K562 (cell line): Measurements from ENCODE around the gene QPCT. TPM values are rescaled to one million over a fixed set of nuclear protein-coding genes. Genes with fewer than 3 reads are reported as not detected.

ENCODE experiments used
- ATAC-seq: fragments of 200-7000 bp; cut with Tn5 transposase; 3 replicates; pipeline ENCODE4 v1.9.1; 2020; ENCODE audit warnings: moderate library complexity
- BruUV-seq: library from RNA; stranded (reverse); fragments of 400-500 nt; replicated peaks from 2 replicates; lab custom pipeline; 2021; lab: Mats Ljungman, UMichigan
- CTCF ChIA-PET: fragments of 300-600 bp; formaldehyde crosslinking; extraction: SDS; loops from one replicate; lab custom pipeline; 2021; ENCODE audit warnings: low intra/inter-chr PET ratio; lab: Yijun Ruan, JAX
- POLR2A ChIA-PET: fragments of 300-600, 350-650 bp; sonication (Branson Sonifier 250); formaldehyde crosslinking; extraction: SDS; loops from one replicate; lab custom pipeline; 2021; ENCODE audit warnings: antibody characterized with exemption, inconsistent platforms; lab: Yijun Ruan, JAX
- DNase-seq, 4 experiments: peaks; one replicate each; pipeline versions ENCODE4 v3.0.0 to v3.0.0-alpha.2; 2011 to 2018; ENCODE audit warnings: low spot score in 3 of 4, mixed read lengths in 3 of 4; ENCODE audit errors: extremely low read depth in 1 of 4
- FAIRE-seq: peaks from 2 replicates; lab custom pipeline; 2011; peaks lifted over from hg19 to GRCh38; lab: Jason Lieb, UNC
- H2AFZ ChIP-seq: 2 replicates; pipeline ENCODE4 v1.6.0; 2011; ENCODE audit warnings: low read depth, low read length, control low read depth, inconsistent platforms
- H3K27ac ChIP-seq: fragments of 200-600 bp; 3 replicates; pipeline ENCODE4 v1.8.0; 2011; ENCODE audit warnings: low read depth, mild to moderate bottlenecking, control low read depth, inconsistent platforms, low read length, moderate library complexity, mixed read lengths; ENCODE audit errors: extremely low read depth
- H3K27me3 ChIP-seq, 2 experiments: fragments of 300-600 bp in 1 of 2; 2 replicates in 1 of 2; 3 replicates in 1 of 2; pipeline versions ENCODE4 v1.6.0 to v1.8.0; 2011; ENCODE audit warnings: inconsistent platforms in 2 of 2, low read length in 2 of 2, mild to moderate bottlenecking in 1 of 2, mixed read lengths in 1 of 2, moderate library complexity in 1 of 2; ENCODE audit not compliant: control insufficient read depth in 2 of 2, insufficient read depth in 2 of 2
- H3K36me3 ChIP-seq: fragments of 300-600 bp; 3 replicates; pipeline ENCODE4 v1.8.0; 2011; ENCODE audit warnings: mild to moderate bottlenecking, low read length, inconsistent platforms; ENCODE audit not compliant: control insufficient read depth, insufficient read depth
- H3K4me1 ChIP-seq, 2 experiments: fragments of 200-600 bp in 1 of 2; replicated peaks in 1 of 2; 2 replicates in 1 of 2; 3 replicates in 1 of 2; pipeline versions ENCODE4 v1.5.1 to v1.8.0; 2011; ENCODE audit warnings: inconsistent platforms in 2 of 2, low read length in 2 of 2, mild to moderate bottlenecking in 1 of 2, mixed read lengths in 1 of 2, moderate library complexity in 1 of 2; ENCODE audit not compliant: control insufficient read depth in 2 of 2, insufficient read depth in 2 of 2
- H3K4me2 ChIP-seq: 2 replicates; pipeline ENCODE4 v1.6.1; 2011; ENCODE audit warnings: low read length, control low read depth, inconsistent platforms, mixed read lengths; ENCODE audit not compliant: insufficient read depth
- H3K4me3 ChIP-seq: fragments of 200-600 bp; sonication (generic), shearing (Covaris generic); 2 replicates; pipeline ENCODE4 v1.5.1; 2016; ENCODE audit warnings: control low read depth, inconsistent platforms
- H3K79me2 ChIP-seq: fragments of 200-600 bp; 3 replicates; pipeline ENCODE4 v1.8.0; 2011; ENCODE audit warnings: low read length, inconsistent platforms; ENCODE audit not compliant: control insufficient read depth, insufficient read depth
- H3K9ac ChIP-seq, 2 experiments: 2 replicates each; pipeline versions ENCODE4 v1.6.0 to v1.6.1; 2011; ENCODE audit warnings: low read depth in 2 of 2, low read length in 2 of 2, control low read depth in 1 of 2, inconsistent platforms in 1 of 2, mild to moderate bottlenecking in 1 of 2, mixed read lengths in 1 of 2; ENCODE audit not compliant: insufficient read depth in 1 of 2
- H3K9me1 ChIP-seq: one replicate; pipeline ENCODE4 v1.6.0; 2011; ENCODE audit warnings: inconsistent platforms, mild to moderate bottlenecking, low read length, moderate library complexity; ENCODE audit not compliant: control insufficient read depth, insufficient read depth
- H3K9me3 ChIP-seq: replicated peaks from 2 replicates; pipeline ENCODE4 v1.5.1; 2011; ENCODE audit warnings: low read depth, low read length, inconsistent platforms; ENCODE audit not compliant: control insufficient read depth, insufficient read depth
- H4K20me1 ChIP-seq: replicated peaks from 2 replicates; pipeline ENCODE4 v1.6.1; 2011; ENCODE audit warnings: low read length, inconsistent platforms, mixed read lengths; ENCODE audit not compliant: control insufficient read depth, insufficient read depth
- FOXP1 ChIP-seq: sonication (generic); formaldehyde crosslinking; IDR thresholded peaks from 2 replicates; pipeline ENCODE4 v1.8.0; 2022; ENCODE audit warnings: mild to moderate bottlenecking, missing genetic modification reagents
- GMEB1 ChIP-seq: fragments of 250-450 bp; sonication (Bioruptor Pico); IDR thresholded peaks from 2 replicates; pipeline ENCODE4 v1.4.0; 2020; ENCODE audit warnings: mild to moderate bottlenecking
- MCM2 ChIP-seq: fragments of 450-650 bp; IDR thresholded peaks from 2 replicates; pipeline ENCODE4 v1.6.1; 2017; ENCODE audit warnings: low read depth, mild to moderate bottlenecking
- WGBS: fragments of 100-300 bp; shearing (Covaris generic); methylation state at CpG from one replicate; pipeline ENCODE4 v1.1.6; 2016; ENCODE audit warnings: low coverage, mixed read lengths; ENCODE audit not compliant: insufficient coverage; ENCODE audit errors: missing lambda C conversion rate; 5-methylcytosine and 5-hydroxymethylcytosine counted together
- in situ Hi-C: fragments of 300-500 bp; cut with MboI; formaldehyde crosslinking; loops from 4 replicates; pipeline ENCODE4 v1.15.0; 2018; ENCODE audit warnings: inconsistent platforms, mixed read lengths
- intact Hi-C: fragments of 100-400 bp; cut with micrococcal nuclease; formaldehyde crosslinking; loops from 2 replicates; pipeline ENCODE4 v1.14.2; 2022
- polyA plus RNA-seq, 8 experiments: library from polyadenylated mRNA; depleted of rRNA in 4 of 8; stranded (reverse) in 5 of 8; unstranded in 3 of 8; fragments of >200 nt; fragmentation: Nextera tagmentation in 2 of 8; fragmentation: Illumina TruSeq in 1 of 8; extraction: Ambion mirVana in 2 of 8; extraction: Trizol in 1 of 8; gene quantifications; 2 replicates each; pipeline versions ENCODE4 v1.2.1 to v1.2.3, GENCODE V29; 2011 to 2014; ENCODE audit warnings: inconsistent platforms in 1 of 8, missing spikeins in 1 of 8
- total RNA-seq, 7 experiments: library from RNA; depleted of rRNA in 6 of 7; stranded (reverse); fragments of >200 nt in 6 of 7; fragmentation: Illumina TruSeq in 2 of 7; extraction: Trizol in 2 of 7; gene quantifications; 2 replicates each; pipeline versions ENCODE4 v1.2.1 to v1.2.3, GENCODE V29; 2011 to 2021; ENCODE audit warnings: low replicate concordance in 1 of 7

QPCT gene
- total and polyA plus RNA-seq, 9 of the 15 experiments (the other 6 are each of a cell fraction or from before 2014, with no cell fraction given): 0.07 TPM; not detected in 8

GRCh38 chr2:37323176-37323780 is 21.2 kb upstream of the QPCT start:
- intact Hi-C loops: no loop called here
- 6% methylated on average over 13 of the region's 13 CpGs for WGBS
- ChIA-PET POLR2A (interaction anchor here (0.8 to 2.3 kb wide), 4 partner anchors 10 to 15 kb away, joined by 3 to 8 read pairs (median 6); no protein-coding TSS in a partner anchor), CTCF (no interaction called here)
- peaks cover 4% of the 10 kb centered on the region; the same call in 1 of the 3 replicates for H3K36me3 ChIP-seq
- BruUV-seq: no TSS peak
- peak overlapping the region; percentile 65 to 98; a peak in 3 of 4 replicates for H3K9ac ChIP-seq
- H3K4me2 ChIP-seq: peak overlapping the region; percentile 83
- H3K4me3 ChIP-seq: peak overlapping the region; percentile 76
- FAIRE-seq (peak; percentile 49), ATAC-seq (no peak), DNase-seq (peak in 1 of 4 experiments; percentile 21)
- no peaks in the 10 kb centered on the region for H3K9me1 ChIP-seq
- in situ Hi-C loops: no loop called here
- H3K79me2 ChIP-seq: peaks cover 26% of the 10 kb centered on the region
- no peak overlapping the region; the same call in 2 of the 3 replicates for H3K27ac ChIP-seq
- no peaks in the 10 kb centered on the region for H3K9me3 ChIP-seq
- no peaks in the 10 kb centered on the region for H3K27me3 ChIP-seq
- no peaks in the 10 kb centered on the region for H4K20me1 ChIP-seq
- peak overlapping the region; percentile 60 for H2AFZ ChIP-seq
- TF ChIP-seq MCM2: no peak
- 0 out of 2 replicates have a peak, but pooled peaks have one; percentile 4 for TF ChIP-seq FOXP1 (CRISPR knock-in tag)
- no peak for TF ChIP-seq GMEB1 (CRISPR knock-in tag)
- peaks cover 12 to 14% of the 10 kb centered on the region in 2 experiments for H3K4me1 ChIP-seq
